ENCODE measurements around the gene KCNE2. TPM values are rescaled to one million over a fixed set of nuclear protein-coding genes. Genes with fewer than 3 reads are reported as not detected.

The KCNE2 gene
- polyA plus RNA-seq, 1 donor (not counting 4 experiments of a cell fraction or from before 2014, with no cell fraction given): not detected

- Histone ChIP-seq H3K9me1 (ENCODE audit: control insufficient read depth, extremely low read depth, insufficient read depth, low read length) (no peaks in the 10 kb centered on the region), H3K79me2 (ENCODE audit: control insufficient read depth, insufficient read depth, low read length) (no peaks in the 10 kb centered on the region), H3K9me3 (ENCODE audit: control insufficient read depth, low read depth, low read length) (no peaks in the 10 kb centered on the region), H4K20me1 (ENCODE audit: control insufficient read depth, extremely low read depth, insufficient read depth, low read length) (no peaks in the 10 kb centered on the region), H2AFZ (ENCODE audit: control insufficient read depth, low read length) (no peak overlapping the region), H3K9ac (ENCODE audit: control insufficient read depth, extremely low read depth, insufficient read depth, low read length) (no peak overlapping the region), H3K36me3 (ENCODE audit: control insufficient read depth in 2 of 2, extremely low read depth in 1 of 2, insufficient read depth in 2 of 2, low read length in 2 of 2) (no peaks in the 10 kb centered on the region), H3K27me3 (ENCODE audit: control insufficient read depth, extremely low read depth, insufficient read depth, low read length) (peaks cover 15% of the 10 kb centered on the region), H3K27ac (ENCODE audit: control insufficient read depth, insufficient read depth, low read length) (no peak overlapping the region), H3K4me1 (ENCODE audit: control insufficient read depth, extremely low read depth, insufficient read depth, low read length) (no peaks in the 10 kb centered on the region), H3K4me3 (ENCODE audit: control insufficient read depth in 2 of 3, extremely low read depth in 1 of 3, insufficient read depth in 2 of 3, low read depth in 1 of 3, low read length in 3 of 3) (no peak overlapping the region), H3K4me2 (ENCODE audit: control insufficient read depth, extremely low read depth, insufficient read depth, low read depth, low read length) (no peak overlapping the region)
- FAIRE-seq (no peak), DNase-seq (ENCODE audit: low read depth, low spot score) (no peak)
- no peak for TF ChIP-seq CTCF (optimal IDR thresholded peaks at IDR 0.05 in 1 of 3, IDR thresholded peaks at IDR 0.05 in 1 of 3, conservative IDR thresholded peaks at IDR 0.05 in 1 of 3; ENCODE audit: extremely low read depth in 1 of 3, insufficient read depth in 2 of 3, low read length in 3 of 3)
- TF ChIP-seq EZH2 (IDR thresholded peaks at IDR 0.05; ENCODE audit: low read length): no peak
- dilution Hi-C loops (cut with MboI; ENCODE audit: extremely low pct_ligation_motif_present, low sequenced_read_pairs): no loop called here
Observed at GRCh38 chr21:34320011-34320410, 43.8 kb upstream of the KCNE2 start.

GRCh38 chr21:34330055-34330454 lies 33.8 kb upstream of the KCNE2 start:
- DNase-seq (ENCODE audit: low read depth, low spot score) (no peak), FAIRE-seq (no peak)
- Histone ChIP-seq H3K4me2 (ENCODE audit: control insufficient read depth, extremely low read depth, insufficient read depth, low read depth, low read length) (no peak overlapping the region), H3K27ac (ENCODE audit: control insufficient read depth, insufficient read depth, low read length) (no peak overlapping the region), H3K79me2 (ENCODE audit: control insufficient read depth, insufficient read depth, low read length) (no peaks in the 10 kb centered on the region), H3K4me3 (ENCODE audit: control insufficient read depth in 2 of 3, extremely low read depth in 1 of 3, insufficient read depth in 2 of 3, low read depth in 1 of 3, low read length in 3 of 3) (no peak overlapping the region), H3K27me3 (ENCODE audit: control insufficient read depth, extremely low read depth, insufficient read depth, low read length) (peaks cover under 1% of the 10 kb centered on the region), H3K4me1 (ENCODE audit: control insufficient read depth, extremely low read depth, insufficient read depth, low read length) (no peaks in the 10 kb centered on the region), H3K9me3 (ENCODE audit: control insufficient read depth, low read depth, low read length) (no peaks in the 10 kb centered on the region), H3K36me3 (ENCODE audit: control insufficient read depth in 2 of 2, extremely low read depth in 1 of 2, insufficient read depth in 2 of 2, low read length in 2 of 2) (no peaks in the 10 kb centered on the region), H3K9ac (ENCODE audit: control insufficient read depth, extremely low read depth, insufficient read depth, low read length) (no peak overlapping the region), H4K20me1 (ENCODE audit: control insufficient read depth, extremely low read depth, insufficient read depth, low read length) (no peaks in the 10 kb centered on the region), H2AFZ (ENCODE audit: control insufficient read depth, low read length) (no peak overlapping the region), H3K9me1 (ENCODE audit: control insufficient read depth, extremely low read depth, insufficient read depth, low read length) (no peaks in the 10 kb centered on the region)
- no peak for TF ChIP-seq CTCF (optimal IDR thresholded peaks at IDR 0.05 in 1 of 3, IDR thresholded peaks at IDR 0.05 in 1 of 3, conservative IDR thresholded peaks at IDR 0.05 in 1 of 3; ENCODE audit: extremely low read depth in 1 of 3, insufficient read depth in 2 of 3, low read length in 3 of 3)
- no peak for TF ChIP-seq EZH2 (IDR thresholded peaks at IDR 0.05; ENCODE audit: low read length)
- dilution Hi-C loops (cut with MboI; ENCODE audit: extremely low pct_ligation_motif_present, low sequenced_read_pairs): no loop called here

Data from keratinocyte (primary cell).